GM23338 (cell line): ENCODE results near the gene TENM4. TPM values are rescaled to one million over a fixed set of nuclear protein-coding genes. Genes with fewer than 3 reads are reported as not detected.

Experiments used
- ATAC-seq: fragments of 200-7000 bp; cut with Tn5 transposase; 3 replicates; pipeline ENCODE4 v1.9.1; 2020
- DNase-seq: peaks from one replicate; pipeline ENCODE4 v3.0.0-alpha.2; 2015; ENCODE audit warnings: low spot score
- H2AFZ ChIP-seq: fragments of 200-600 bp; sonication (generic); 2 replicates; pipeline ENCODE4 v1.8.0; 2016; ENCODE audit warnings: antibody characterized with exemption, mild to moderate bottlenecking, moderate library complexity
- H3F3A ChIP-seq: fragments of 200-600 bp; sonication (generic); replicated peaks from 2 replicates; pipeline ENCODE4 v1.8.0; 2017; ENCODE audit warnings: antibody characterized with exemption, mixed run types, low read depth
- H3K27ac ChIP-seq: fragments of 200-600 bp; sonication (generic); 2 replicates; pipeline ENCODE4 v1.6.1; 2016; ENCODE audit warnings: low read depth
- H3K27me3 ChIP-seq: fragments of 200-600 bp; sonication (generic); 2 replicates; pipeline ENCODE4 v1.8.0; 2016; ENCODE audit warnings: mild to moderate bottlenecking, mixed run types, moderate library complexity; ENCODE audit not compliant: insufficient read depth
- H3K36me3 ChIP-seq: fragments of 200-600 bp; sonication (generic); 2 replicates; pipeline ENCODE4 v1.8.0; 2016; ENCODE audit warnings: mild to moderate bottlenecking; ENCODE audit not compliant: insufficient read depth
- H3K4me1 ChIP-seq: fragments of 200-600 bp; sonication (generic); 2 replicates; pipeline ENCODE4 v1.8.0; 2016; ENCODE audit warnings: mild to moderate bottlenecking, moderate library complexity; ENCODE audit not compliant: insufficient read depth
- H3K4me2 ChIP-seq: fragments of 200-600 bp; sonication (generic); 2 replicates; pipeline ENCODE4 v1.7.1; 2017; ENCODE audit warnings: mixed run types
- H3K4me3 ChIP-seq: fragments of 200-600 bp; sonication (generic); 2 replicates; pipeline ENCODE4 v1.6.1; 2016; ENCODE audit warnings: mixed run types
- H3K79me2 ChIP-seq: fragments of 200-600 bp; sonication (generic); replicated peaks from 2 replicates; pipeline ENCODE4 v1.8.0; 2017; ENCODE audit warnings: mild to moderate bottlenecking; ENCODE audit not compliant: insufficient read depth
- H3K9me2 ChIP-seq: fragments of 200-600 bp; sonication (generic); 2 replicates; pipeline ENCODE4 v1.8.0; 2017; ENCODE audit not compliant: insufficient read depth
- H4K20me1 ChIP-seq: fragments of 200-600 bp; sonication (generic); replicated peaks from 2 replicates; pipeline ENCODE4 v1.8.0; 2017; ENCODE audit warnings: mild to moderate bottlenecking; ENCODE audit not compliant: insufficient read depth
- H3K27ac Mint-ChIP-seq: 2 replicates; pipeline ENCODE4 v1.8.0; 2020; ENCODE audit warnings: inconsistent platforms, mild to moderate bottlenecking, moderate library complexity, mixed read lengths
- H3K27me3 Mint-ChIP-seq: 3 replicates; pipeline ENCODE4 v1.8.0; 2022; ENCODE audit warnings: low read depth, mild to moderate bottlenecking, moderate library complexity, mixed read lengths, inconsistent platforms; ENCODE audit not compliant: insufficient read depth, poor library complexity
- H3K36me3 Mint-ChIP-seq: 3 replicates; pipeline ENCODE4 v1.8.0; 2021; ENCODE audit warnings: low read depth, mild to moderate bottlenecking, inconsistent platforms, moderate library complexity, mixed read lengths
- H3K4me1 Mint-ChIP-seq: 3 replicates; pipeline ENCODE4 v1.8.0; 2020; ENCODE audit warnings: mild to moderate bottlenecking, inconsistent platforms, mixed read lengths
- H3K4me3 Mint-ChIP-seq: 3 replicates; pipeline ENCODE4 v1.8.0; 2021; ENCODE audit warnings: moderate library complexity, mild to moderate bottlenecking, inconsistent platforms, mixed read lengths
- H3K9me3 Mint-ChIP-seq: 3 replicates; pipeline ENCODE4 v1.8.0; 2020; ENCODE audit warnings: moderate library complexity, mild to moderate bottlenecking, inconsistent platforms, mixed read lengths
- CREB1 ChIP-seq: fragments of 250-450 bp; sonication (Bioruptor Pico); IDR thresholded peaks from 2 replicates; pipeline ENCODE4 v1.5.0; 2020; ENCODE audit warnings: low read depth, mild to moderate bottlenecking, moderate library complexity
- CTCF ChIP-seq, 2 experiments: fragments of 200-600 bp in 1 of 2; sonication (generic) in 1 of 2; conservative IDR thresholded peaks; 2 replicates each; pipeline versions ENCODE4 v1.5.1 to v1.6.1; 2016 to 2017; ENCODE audit warnings: antibody characterized with exemption in 2 of 2, low read depth in 2 of 2, mild to moderate bottlenecking in 2 of 2, moderate library complexity in 1 of 2
- EZH2 ChIP-seq: fragments of 200-600 bp; sonication (generic); IDR thresholded peaks from one replicate; pipeline ENCODE4 v1.8.0; 2017; ENCODE audit warnings: antibody characterized with exemption, mild to moderate bottlenecking, low read depth; ENCODE audit not compliant: unreplicated experiment
- EZH2phosphoT487 ChIP-seq: fragments of 200-600 bp; sonication (generic); IDR thresholded peaks from one replicate; pipeline ENCODE4 v1.8.1; 2018; ENCODE audit warnings: antibody characterized with exemption; ENCODE audit not compliant: unreplicated experiment
- JUNB ChIP-seq: IDR thresholded peaks from one replicate; pipeline ENCODE4 v1.6.1; 2016; ENCODE audit warnings: antibody characterized with exemption; ENCODE audit not compliant: unreplicated experiment
- NANOG ChIP-seq: IDR thresholded peaks from 2 replicates; pipeline ENCODE4 v1.6.1; 2016; ENCODE audit warnings: antibody characterized with exemption, borderline replicate concordance
- POLR2AphosphoS5 ChIP-seq: IDR thresholded peaks from 2 replicates; pipeline ENCODE4 v1.6.1; 2016; ENCODE audit warnings: antibody characterized with exemption, low read depth
- REST ChIP-seq: IDR thresholded peaks from one replicate; pipeline ENCODE4 v1.6.1; 2018; ENCODE audit warnings: antibody characterized with exemption; ENCODE audit not compliant: unreplicated experiment
- STAT1 ChIP-seq: IDR thresholded peaks from one replicate; pipeline ENCODE4 v1.6.1; 2016; ENCODE audit warnings: antibody characterized with exemption; ENCODE audit not compliant: unreplicated experiment
- ZNF114 ChIP-seq: fragments of 250-450 bp; sonication (Bioruptor Pico); IDR thresholded peaks from 2 replicates; pipeline ENCODE4 v1.5.0; 2020; ENCODE audit warnings: mild to moderate bottlenecking, moderate library complexity
- ZNF331 ChIP-seq: fragments of 250-450 bp; sonication (Bioruptor Pico); IDR thresholded peaks from 2 replicates; pipeline ENCODE4 v1.5.0; 2020; ENCODE audit warnings: low read depth, mild to moderate bottlenecking, moderate library complexity
- ZNF462 ChIP-seq: fragments of 250-450 bp; sonication (Bioruptor Pico); IDR thresholded peaks from 2 replicates; pipeline ENCODE4 v1.5.0; 2020; ENCODE audit warnings: mild to moderate bottlenecking, moderate library complexity
- polyA plus RNA-seq: library from polyadenylated mRNA; unstranded; fragments of >200 nt; fragmentation: Nextera tagmentation; extraction: Ambion mirVana; gene quantifications from 2 replicates; pipeline ENCODE4 v1.2.1, GENCODE V29; 2016
- total RNA-seq: library from RNA; depleted of rRNA; stranded (reverse); fragments of >200 nt; shearing (Covaris generic); gene quantifications from 2 replicates; pipeline ENCODE4 v1.2.3, GENCODE V29; 2014
- TF ChIP-seq, protein P1 (sequence below): IDR thresholded peaks from 2 replicates; pipeline ENCODE4 v1.6.1; 2016; ENCODE audit warnings: antibody characterized with exemption

TENM4 gene
- total and polyA plus RNA-seq, 2 experiments from 2014 or later = 7.3 TPM

DNA sequence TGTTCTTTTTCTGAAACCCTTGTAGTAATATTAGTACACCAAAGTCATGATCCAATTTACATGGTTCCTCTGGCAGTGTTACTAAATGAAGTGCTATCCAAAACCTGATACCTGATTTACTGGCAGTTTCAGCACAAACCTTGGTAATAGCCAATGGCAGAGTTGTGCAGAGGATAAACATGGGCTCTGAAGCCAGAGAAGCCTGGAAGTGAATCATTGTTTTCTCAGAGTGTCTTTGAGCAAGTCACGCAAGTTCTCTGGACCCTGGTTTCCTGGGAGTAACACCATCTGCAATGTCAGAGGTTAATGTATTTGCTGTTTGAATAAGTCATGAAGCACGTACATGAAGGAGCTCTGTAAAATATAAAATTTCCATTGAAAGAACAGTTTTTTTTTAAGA, 643.9 kb downstream of the TENM4 start:
- H3K4me1 Mint-ChIP-seq = peaks cover 27% of the 10 kb centered on the region
- H3K4me3 Mint-ChIP-seq = no peak overlapping the region
- Histone ChIP-seq H3K4me3 (no peak overlapping the region), H3K27ac (no peak overlapping the region), H3K9me2 (no peaks in the 10 kb centered on the region; the same call in 1 of the 2 replicates), H3F3A (no peaks in the 10 kb centered on the region), H3K36me3 (no peaks in the 10 kb centered on the region), H4K20me1 (no peaks in the 10 kb centered on the region), H3K27me3 (no peaks in the 10 kb centered on the region), H3K4me2 (no peak overlapping the region), H3K4me1 (peaks cover 11% of the 10 kb centered on the region; the same call in 1 of the 2 replicates), H3K79me2 (no peaks in the 10 kb centered on the region), H2AFZ (no peak overlapping the region)
- H3K9me3 Mint-ChIP-seq = no peaks in the 10 kb centered on the region
- peaks cover 2% of the 10 kb centered on the region for H3K27me3 Mint-ChIP-seq
- no peaks in the 10 kb centered on the region for H3K36me3 Mint-ChIP-seq
- DNase-seq (no peak), ATAC-seq (no peak)
- no peak overlapping the region for H3K27ac Mint-ChIP-seq
- TF ChIP-seq, protein P1, sequence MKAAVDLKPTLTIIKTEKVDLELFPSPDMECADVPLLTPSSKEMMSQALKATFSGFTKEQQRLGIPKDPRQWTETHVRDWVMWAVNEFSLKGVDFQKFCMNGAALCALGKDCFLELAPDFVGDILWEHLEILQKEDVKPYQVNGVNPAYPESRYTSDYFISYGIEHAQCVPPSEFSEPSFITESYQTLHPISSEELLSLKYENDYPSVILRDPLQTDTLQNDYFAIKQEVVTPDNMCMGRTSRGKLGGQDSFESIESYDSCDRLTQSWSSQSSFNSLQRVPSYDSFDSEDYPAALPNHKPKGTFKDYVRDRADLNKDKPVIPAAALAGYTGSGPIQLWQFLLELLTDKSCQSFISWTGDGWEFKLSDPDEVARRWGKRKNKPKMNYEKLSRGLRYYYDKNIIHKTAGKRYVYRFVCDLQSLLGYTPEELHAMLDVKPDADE = no peak
- TF ChIP-seq CREB1 (CRISPR knock-in tag) = no peak
- no peak for TF ChIP-seq NANOG
- TF ChIP-seq POLR2AphosphoS5 = no peak
- TF ChIP-seq ZNF331 (CRISPR knock-in tag) = no peak
- TF ChIP-seq EZH2 = no peak
- TF ChIP-seq ZNF462 (CRISPR knock-in tag) = no peak
- TF ChIP-seq EZH2phosphoT487 = no peak
- TF ChIP-seq CTCF (conservative IDR thresholded peaks at IDR 0.05; ENCODE audit: low read depth in 2 of 2) = no peak
- TF ChIP-seq REST = no peak
- no peak for TF ChIP-seq ZNF114 (CRISPR knock-in tag)
- TF ChIP-seq STAT1 = no peak
- TF ChIP-seq JUNB = no peak
